Ovary (tissue), 9 donors: ENCODE results near the gene TMEM240. TPM values are rescaled to one million over a fixed set of nuclear protein-coding genes. Genes with fewer than 3 reads are reported as not detected.
"Not testable (repeated sequence)": the region's sequence is repeated elsewhere in the genome, so short reads cannot be mapped to it uniquely, and the experiment has no call there.

Experiments used
- DNase-seq, 5 donors: peaks; one replicate each; pipeline ENCODE4 v3.0.0-alpha.2; 2019 to 2020
- H3K27ac ChIP-seq, 2 donors: fragments of 200-600 bp; one replicate each; pipeline versions ENCODE4 v1.5.1 to v1.8.0; 2019 to 2022
- H3K27me3 ChIP-seq: fragments of 200-600 bp; one replicate; pipeline ENCODE4 v1.8.0; 2022
- H3K36me3 ChIP-seq: fragments of 200-600 bp; sonication (generic); one replicate; pipeline ENCODE4 v1.5.1; 2019
- H3K4me1 ChIP-seq: one replicate; pipeline ENCODE4 v1.8.1; 2013; ENCODE audit warnings: mild to moderate bottlenecking, moderate library complexity; ENCODE audit not compliant: insufficient read depth
- H3K4me3 ChIP-seq: fragments of 200-600 bp; sonication (generic); one replicate; pipeline ENCODE4 v1.5.1; 2017
- H3K9me3 ChIP-seq, 2 donors: fragments of 200-600 bp in 1 of 2; sonication (generic) in 1 of 2; one replicate each; pipeline versions ENCODE4 v1.5.1 to v1.8.1; 2013 to 2019; ENCODE audit warnings: mild to moderate bottlenecking in 1 of 2, moderate library complexity in 1 of 2
- CTCF ChIP-seq, 3 donors: fragments of 450-650 bp in 2 of 3; fragments of 200-600 bp in 1 of 3; IDR thresholded peaks; one replicate each; pipeline versions ENCODE4 v1.5.1 to v1.8.0; 2016 to 2022; ENCODE audit warnings: antibody characterized with exemption in 3 of 3, mild to moderate bottlenecking in 1 of 3
- EP300 ChIP-seq: sonication (generic); formaldehyde crosslinking; IDR thresholded peaks from one replicate; pipeline ENCODE4 v1.6.1; 2017; ENCODE audit warnings: antibody characterized with exemption
- POLR2A ChIP-seq: fragments of 450-650 bp; IDR thresholded peaks from one replicate; pipeline ENCODE4 v1.6.1; 2017; ENCODE audit warnings: antibody characterized with exemption, mild to moderate bottlenecking, moderate library complexity
- WGBS, 3 donors: extraction: QIAGEN DNeasy Blood & Tissue Kit in 1 of 3; methylation state at CpG; one replicate each; pipeline versions ENCODE4 v1.1.5 to v1.1.7; 2013 to 2017; 5-methylcytosine and 5-hydroxymethylcytosine counted together
- intact Hi-C, 4 donors: fragments of 100-400 bp; cut with DNase I; formaldehyde crosslinking; loops; one replicate each; pipeline versions ENCODE4 v1.11.0 to v1.15.1; 2022 to 2023
- polyA plus RNA-seq, 2 donors: library from polyadenylated mRNA; stranded (reverse); fragments of 200-250 nt in 1 of 2; fragments of 350-450 nt in 1 of 2; fragmentation: Illumina TruSeq in 1 of 2; extraction: RNeasy Lipid Tissue Mini Kit (QIAGEN cat#74804) in 1 of 2; gene quantifications; one replicate each; pipeline ENCODE4 v1.2.3, GENCODE V29; 2013 to 2014
- total RNA-seq, 7 donors: library from RNA; depleted of rRNA in 2 of 7; stranded (reverse); fragments of >200 nt in 2 of 7; fragmentation: NEBNext Ultra II Directional in 3 of 7; extraction: Animal tissue kit (Norgen Biotek cat#: 25700) in 3 of 7; gene quantifications; one replicate each; pipeline versions ENCODE4 v1.1.0 to v1.2.4, GENCODE V29; 2016 to 2023
- donor health status: DM: no; HTN: no; CAD: no; lungs with moderate emphysema.
- donor health status: DM: no; HTN: no; CAD: no.
- donor health status: Bipolar disorder and iron deficiency.
- donor health status: DM: yes; HTN: yes; CAD: no.
- donor health status: DM: no; HTN: no; CAD: no.
- donor health status: DM: yes; HTN: yes; CAD: no.

TMEM240 gene
- total and polyA plus RNA-seq, 9 donors: 6.2 to 30.3 (median 11.4) TPM; not detected in 1

GRCh38 chr1:1529936-1530335 is 10.5 kb downstream of the TMEM240 start:
- H3K9me3 ChIP-seq: peaks cover 0 to 5% of the 10 kb centered on the region in 2 donors
- 95 to 97% (median 95%) methylated on average over 6 to 8 of the region's 8 CpGs for WGBS, 3 donors
- TF ChIP-seq POLR2A (no peak), EP300 (no peak), CTCF (IDR thresholded peaks at IDR 0.05) (no peak)
- H3K27ac ChIP-seq: no peak overlapping the region
- H3K27me3 ChIP-seq: no peaks in the 10 kb centered on the region
- intact Hi-C loops: no loop called here
- H3K4me3 ChIP-seq: no peak overlapping the region
- DNase-seq: no peak
- H3K4me1 ChIP-seq: peaks cover 3% of the 10 kb centered on the region
- H3K36me3 ChIP-seq: no peaks in the 10 kb centered on the region

GRCh38 chr1:1529321-1529720 is 11.1 kb downstream of the TMEM240 start:
- Histone ChIP-seq H3K27ac (no peak overlapping the region), H3K27me3 (no peaks in the 10 kb centered on the region), H3K4me3 (no peak overlapping the region), H3K36me3 (no peaks in the 10 kb centered on the region), H3K4me1 (peaks cover 3% of the 10 kb centered on the region), H3K9me3 (peaks cover 0 to 5% of the 10 kb centered on the region in 2 donors)
- 97% methylated on average over 13 to 18 of the region's 18 CpGs for WGBS, 3 donors
- intact Hi-C loops: no loop called here
- TF ChIP-seq EP300 (no peak), CTCF (IDR thresholded peaks at IDR 0.05) (no peak), POLR2A (no peak)
- no peak for DNase-seq

- TF ChIP-seq CTCF (IDR thresholded peaks at IDR 0.05) (no peak), EP300 (no peak), POLR2A (no peak)
- intact Hi-C loops: no loop called here
- no peaks in the 10 kb centered on the region for H3K27me3 ChIP-seq
- peaks cover 0 to 5% of the 10 kb centered on the region in 2 donors for H3K9me3 ChIP-seq
- DNase-seq: no peak
- no peak overlapping the region for H3K27ac ChIP-seq
- no peak overlapping the region for H3K4me3 ChIP-seq
- H3K4me1 ChIP-seq: peaks cover 3% of the 10 kb centered on the region
- H3K36me3 ChIP-seq: no peaks in the 10 kb centered on the region
- 81 to 87% (median 85%) methylated on average over 28 to 37 of the region's 37 CpGs for WGBS, 3 donors
Observed at GRCh38 chr1:1528301-1529267, 11.8 kb downstream of the TMEM240 start.

- peaks cover 0 to 5% of the 10 kb centered on the region in 2 donors for H3K9me3 ChIP-seq
- TF ChIP-seq CTCF (IDR thresholded peaks at IDR 0.05): no peak
- TF ChIP-seq POLR2A: no peak
- no peak for TF ChIP-seq EP300
- no peaks in the 10 kb centered on the region for H3K4me1 ChIP-seq
- intact Hi-C loops: no loop called here
- H3K27ac ChIP-seq: no peak overlapping the region
- DNase-seq: peak in 1 of 5 donors; percentile 20
- H3K4me3 ChIP-seq: no peak overlapping the region
- no peaks in the 10 kb centered on the region for H3K36me3 ChIP-seq
- WGBS, 3 donors: 86 to 89% (median 88%) methylated on average over 28 to 31 of the region's 31 CpGs
- H3K27me3 ChIP-seq: no peaks in the 10 kb centered on the region
Observed at GRCh38 chr1:1527092-1527816, 13.2 kb downstream of the TMEM240 start.

GRCh38 chr1:1526476-1526875 is 13.9 kb downstream of the TMEM240 start:
- DNase-seq: peak in 1 of 5 donors; percentile 23
- intact Hi-C loops, H3K27ac ChIP-seq, H3K4me3 ChIP-seq, H3K9me3 ChIP-seq, H3K27me3 ChIP-seq, H3K4me1 ChIP-seq, H3K36me3 ChIP-seq: not testable (repeated sequence)
- WGBS, 3 donors: 80 to 91% (median 91%) methylated on average over 1 to 16 of the region's 21 CpGs

GRCh38 chr1:1524750-1525383 is 15.6 kb downstream of the TMEM240 start:
- not testable (repeated sequence) for H3K36me3 ChIP-seq, H3K4me3 ChIP-seq
- 86 to 90% (median 90%) methylated on average over 26 to 30 of the region's 30 CpGs for WGBS, 3 donors

More at GRCh38 chr1:1524750-1525383, 15.6 kb downstream of the TMEM240 start:
- intact Hi-C loops, H3K4me1 ChIP-seq, H3K27ac ChIP-seq, DNase-seq, H3K9me3 ChIP-seq, H3K27me3 ChIP-seq: not testable (repeated sequence)
